ACHN (cell line): ENCODE measurements around the gene FGD5.
A peak's percentile ranks its signal among the peaks of the same experiment; 100 is the strongest.

Experiments
- DNase-seq: peaks from one replicate; pipeline ENCODE4 v3.0.0-alpha.2; 2015
- in situ Hi-C: cut with HindIII; loops from 2 replicates; pipeline ENCODE4 v1.10.0; 2017; ENCODE audit warnings: low sequenced_read_pairs, low pct_ligation_motif_present, low pct_unique_long_range_greater_than_20kb

FGD5 gene

GRCh38 chr3:14862661-14863230, 44.0 kb downstream of the FGD5 start:
- no peak for DNase-seq
- in situ Hi-C loops: no loop called here

DNA sequence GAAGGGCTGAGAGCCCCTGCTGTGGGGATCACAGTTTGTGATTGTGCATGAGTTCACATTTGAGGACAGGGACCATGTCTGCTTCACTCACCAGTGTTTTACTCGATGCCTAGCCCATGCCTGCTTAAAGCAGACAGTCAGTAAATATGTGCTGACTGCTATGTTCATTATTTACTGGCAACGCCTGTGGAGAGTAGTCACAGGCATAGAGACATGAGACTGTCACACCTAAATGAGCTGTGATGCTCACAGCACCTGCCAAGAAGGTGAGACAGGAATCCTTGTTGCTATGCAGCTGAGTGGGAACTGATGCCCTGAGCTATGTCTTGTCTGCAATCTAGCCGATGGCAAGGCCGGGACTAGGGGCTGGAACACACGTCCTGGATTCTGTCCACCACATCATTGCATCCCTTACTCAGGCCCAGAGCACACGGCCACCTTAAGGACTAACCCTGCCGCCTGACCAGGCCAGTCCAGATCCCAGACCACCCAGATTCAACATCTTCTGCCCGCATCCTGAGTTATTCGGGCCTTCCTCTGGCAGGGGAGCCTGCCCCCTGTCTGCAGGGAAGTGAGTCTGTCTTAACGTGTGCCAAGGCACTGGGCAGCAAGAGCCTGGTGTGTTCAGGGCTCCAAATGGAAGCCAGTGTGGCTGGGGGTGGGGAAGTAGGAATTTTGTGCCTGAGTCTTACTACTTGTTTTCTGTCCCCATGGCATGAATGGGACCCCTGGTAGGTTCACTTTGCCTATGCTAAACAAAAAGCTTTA, 44.8 kb downstream of the FGD5 start:
- peak; percentile 5 for DNase-seq
- in situ Hi-C loops: no loop called here

GRCh38 chr3:14864131-14864530, 45.4 kb downstream of the FGD5 start:
- in situ Hi-C loops: no loop called here

GRCh38 chr3:14866627-14867026, 47.9 kb downstream of the FGD5 start:
- in situ Hi-C loops: no loop called here
- DNase-seq: no peak

More at GRCh38 chr3:14864131-14864530, 45.4 kb downstream of the FGD5 start:
- no peak for DNase-seq

DNA sequence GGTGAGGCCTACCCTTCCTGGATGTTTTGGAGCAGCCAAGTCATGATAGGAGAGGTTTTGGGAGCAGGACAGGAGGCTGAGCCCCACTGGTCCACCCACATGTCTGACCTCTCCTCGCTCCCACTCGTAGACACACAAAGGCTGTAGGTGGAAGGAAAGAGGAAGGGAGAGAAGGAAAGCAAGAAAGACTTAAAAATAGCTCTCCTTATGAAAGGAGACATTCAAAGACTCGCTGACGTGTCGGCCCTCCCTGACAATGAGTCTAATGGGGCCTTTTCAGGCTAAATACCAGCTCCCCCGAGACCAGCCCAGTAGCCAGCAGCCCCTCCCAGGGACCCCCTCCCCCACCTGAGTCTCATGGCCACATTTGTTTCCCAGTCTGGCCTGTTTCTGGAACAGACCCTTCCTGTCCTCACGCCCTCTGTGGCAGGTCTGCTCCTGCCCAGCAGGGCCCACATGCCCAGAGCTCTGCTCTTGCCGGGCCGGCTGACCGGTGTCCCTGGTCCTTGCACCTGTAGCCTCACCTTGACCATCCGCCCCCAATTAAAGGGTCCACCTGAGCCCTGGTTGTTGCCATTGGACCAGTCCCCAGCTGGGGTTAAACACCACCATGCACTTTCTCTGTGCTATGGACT, 49.3 kb downstream of the FGD5 start:
- DNase-seq: no peak
- in situ Hi-C loops: no loop called here

- in situ Hi-C loops: no loop called here
- no peak for DNase-seq
Measured at GRCh38 chr3:14869917-14870782, 51.4 kb downstream of the FGD5 start.

DNA sequence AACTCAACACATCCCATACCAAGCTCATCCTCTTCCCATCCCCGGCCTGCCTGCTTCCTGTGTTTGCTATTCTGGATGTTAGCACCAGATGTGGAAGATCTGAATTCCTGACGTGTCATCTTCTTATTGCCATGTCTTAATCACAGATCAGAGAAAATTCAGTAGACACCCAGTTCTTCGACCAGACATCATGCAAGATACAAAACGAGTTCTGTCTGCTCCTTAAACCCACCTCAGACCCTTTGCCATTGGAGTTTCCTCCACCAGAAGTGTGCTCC, 52.0 kb downstream of the FGD5 start:
- no peak for DNase-seq
- in situ Hi-C loops: no loop called here

- in situ Hi-C loops: no loop called here
- DNase-seq: no peak
Measured at GRCh38 chr3:14871456-14872200, 52.9 kb downstream of the FGD5 start.

- in situ Hi-C loops: no loop called here
Measured at GRCh38 chr3:14872706-14873105, 53.9 kb downstream of the FGD5 start.

DNA sequence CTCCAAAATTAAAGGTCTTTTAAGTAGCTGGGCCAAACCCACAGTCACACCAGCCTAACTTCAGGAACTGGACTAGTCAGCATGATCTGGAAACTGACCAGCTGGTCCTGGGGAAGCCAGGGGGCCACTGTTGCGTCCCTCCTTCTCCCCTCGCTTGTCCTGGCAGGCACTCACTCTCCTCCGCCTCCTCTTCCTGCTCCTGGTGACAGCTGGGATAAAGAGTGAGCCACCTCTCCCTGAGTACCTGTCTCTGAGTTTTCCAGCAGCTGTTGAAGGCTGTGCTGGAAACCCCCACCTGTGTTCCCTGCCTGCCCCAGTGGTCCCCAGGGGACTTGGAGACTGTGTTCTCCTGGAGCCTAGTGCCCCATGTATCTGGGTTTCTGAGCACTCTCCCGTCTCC, 56.0 kb downstream of the FGD5 start:
- no peak for DNase-seq

More at GRCh38 chr3:14872706-14873105, 53.9 kb downstream of the FGD5 start:
- DNase-seq: no peak

DNA sequence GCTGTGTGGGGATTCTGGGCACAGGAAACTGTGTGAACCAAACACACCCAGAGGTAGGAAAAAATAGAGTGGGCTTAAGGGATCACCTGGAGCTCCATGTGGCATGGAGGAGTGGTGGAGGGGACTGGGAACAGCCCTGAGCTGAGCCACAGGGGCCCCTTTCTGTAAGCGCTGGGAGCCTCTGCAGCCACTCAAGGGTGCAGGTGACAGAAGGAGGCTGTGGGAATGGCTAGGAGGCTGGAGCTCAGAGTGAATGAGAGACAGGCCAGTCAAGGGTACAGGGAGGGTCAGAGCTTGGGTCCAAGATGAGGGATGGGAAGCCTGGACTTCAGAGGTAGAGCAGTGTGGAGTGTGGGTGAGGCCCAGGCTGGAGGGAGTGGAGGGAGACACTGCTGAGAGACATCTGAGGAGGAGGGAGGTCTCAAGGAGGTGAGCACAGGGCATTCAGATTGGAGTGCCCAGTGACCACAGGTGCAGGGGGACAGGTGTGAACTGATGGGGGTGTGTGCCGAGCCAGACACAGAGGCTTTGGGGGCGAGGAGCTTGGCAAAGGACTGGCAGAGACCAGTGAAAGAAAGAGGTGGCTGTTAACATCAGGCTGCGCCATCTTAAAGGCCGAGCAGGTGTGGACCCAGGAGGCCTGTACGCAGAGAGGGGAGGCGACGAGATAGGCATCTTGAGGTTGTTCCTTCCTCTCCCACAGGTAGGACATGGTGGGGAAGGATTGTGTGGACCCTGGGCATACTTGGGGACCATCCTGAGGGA, 56.8 kb downstream of the FGD5 start:
- in situ Hi-C loops: no loop called here
- no peak for DNase-seq

More for the DNA sequence above, 56.0 kb downstream of the FGD5 start:
- in situ Hi-C loops: no loop called here

- DNase-seq: no peak
- in situ Hi-C loops: no loop called here
Measured at GRCh38 chr3:14876921-14877333, 58.2 kb downstream of the FGD5 start.

DNA sequence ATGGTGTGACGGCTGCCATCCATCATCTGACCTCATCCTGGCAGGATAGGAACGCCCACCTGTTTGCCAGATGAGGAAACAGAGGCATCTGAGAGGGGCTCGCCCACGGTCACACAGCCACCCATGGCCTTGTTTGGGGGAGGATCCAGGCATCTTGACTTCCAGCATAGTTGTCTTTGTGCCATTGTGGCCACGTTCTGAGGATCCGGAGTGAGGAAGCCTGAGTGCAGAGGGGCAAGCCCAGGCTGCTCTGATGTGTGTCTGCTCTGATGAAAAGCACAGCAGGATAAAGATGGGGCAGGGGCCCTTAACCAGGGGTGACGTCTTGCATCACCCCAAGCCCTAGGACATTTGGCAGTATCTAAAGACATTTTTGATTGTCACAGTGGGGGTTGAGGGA, 58.7 kb downstream of the FGD5 start:
- no peak for DNase-seq
- in situ Hi-C loops: no loop called here

- no peak for DNase-seq
- in situ Hi-C loops: no loop called here
Measured at GRCh38 chr3:14879211-14879874, 60.6 kb downstream of the FGD5 start.

DNA sequence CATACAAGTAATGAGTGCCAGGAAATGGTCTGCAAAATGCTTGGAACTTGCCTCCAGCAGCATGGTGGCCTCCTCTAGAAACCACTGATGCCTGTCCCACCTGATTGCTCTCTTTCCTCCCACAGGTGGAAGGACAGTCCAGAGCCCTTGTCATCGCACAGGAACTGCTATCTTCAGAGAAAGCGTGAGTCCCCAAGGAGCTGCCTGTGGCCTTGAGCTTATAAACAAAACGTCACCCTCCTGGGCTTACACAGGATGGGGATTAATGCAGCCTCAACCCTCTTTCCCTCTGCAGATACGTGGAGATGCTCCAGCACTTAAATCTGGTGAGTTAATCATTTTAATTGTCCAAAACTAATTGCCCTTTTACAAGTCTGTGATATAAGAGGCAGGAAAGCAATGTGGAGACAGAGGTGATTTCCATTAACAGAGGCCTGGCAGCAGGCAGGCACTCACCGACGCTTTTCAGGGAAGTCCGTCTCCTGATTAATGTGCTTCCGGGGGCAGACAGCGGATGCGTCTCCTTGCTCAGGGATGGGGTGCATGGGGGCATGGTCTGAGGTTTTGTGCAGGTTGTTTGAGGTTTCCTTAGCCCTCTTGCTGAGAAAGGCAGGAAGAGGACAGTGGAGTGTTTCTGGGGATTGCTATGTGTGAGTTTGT, 61.8 kb downstream of the FGD5 start:
- in situ Hi-C loops: no loop called here

DNA sequence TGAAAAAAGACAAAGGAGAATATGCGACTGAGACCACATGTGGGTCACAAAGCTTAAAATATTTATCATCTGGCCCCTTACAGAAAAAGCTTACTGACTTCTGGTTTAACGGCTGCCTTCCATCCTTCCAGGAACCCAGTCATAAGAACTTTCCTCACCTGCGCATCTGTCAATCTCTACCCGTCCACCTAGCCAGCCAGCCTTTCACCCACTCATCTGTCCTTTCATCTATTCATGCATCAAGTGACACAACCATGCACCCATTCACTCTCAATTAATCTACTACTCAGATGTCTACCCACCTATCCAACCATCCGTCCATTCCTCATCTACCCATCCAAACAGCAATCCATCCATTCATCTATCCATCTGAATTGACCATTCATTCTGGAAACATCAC, 64.5 kb downstream of the FGD5 start:
- in situ Hi-C loops: no loop called here
- no peak for DNase-seq

More for the DNA sequence above, 61.8 kb downstream of the FGD5 start:
- DNase-seq: no peak

DNA sequence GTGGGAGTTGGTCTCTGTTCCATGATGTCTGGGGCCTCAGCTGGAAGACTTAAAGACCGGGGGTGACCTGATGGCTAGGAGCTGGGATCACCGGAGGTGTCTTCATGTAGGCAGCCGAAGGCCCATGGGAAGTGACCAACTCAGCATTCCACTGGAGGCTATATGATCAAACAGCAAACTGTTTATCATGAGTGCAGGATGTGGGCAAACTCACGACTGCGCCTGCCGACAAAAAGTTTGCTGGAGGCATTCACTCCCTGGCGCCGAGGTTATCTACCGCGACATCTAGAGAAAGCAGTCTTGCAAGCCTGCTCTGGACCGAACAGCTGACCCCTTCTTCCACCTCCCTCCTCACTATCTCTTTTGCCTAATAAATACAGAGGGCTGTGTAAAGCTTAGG, 65.9 kb downstream of the FGD5 start:
- DNase-seq: no peak
- in situ Hi-C loops: no loop called here
